KOPT-K1 (cell line): ENCODE measurements around the gene ENDOV.

Source experiments
- H3K27ac ChIP-seq: fragments of 200-600 bp; sonication (generic); 2 replicates; pipeline ENCODE4 v1.5.1; 2016; ENCODE audit warnings: antibody characterized with exemption, mild to moderate bottlenecking, low read depth, low read length; ENCODE audit not compliant: poor library complexity, severe bottlenecking
- H3K36me3 ChIP-seq: fragments of 200-600 bp; sonication (generic); 2 replicates; pipeline ENCODE4 v1.5.1; 2017; ENCODE audit warnings: antibody characterized with exemption, mild to moderate bottlenecking, low read length, moderate library complexity; ENCODE audit not compliant: insufficient read depth
- H3K9me3 ChIP-seq: fragments of 200-600 bp; sonication (generic); 2 replicates; pipeline ENCODE4 v1.5.1; 2017; ENCODE audit warnings: antibody characterized with exemption, low read length, mild to moderate bottlenecking; ENCODE audit not compliant: insufficient read depth, poor library complexity, severe bottlenecking

The ENDOV gene

GRCh38 chr17:80468242-80468641 is 53.3 kb downstream of the ENDOV start:
- H3K36me3 ChIP-seq: no peaks in the 10 kb centered on the region
- H3K27ac ChIP-seq: no peak overlapping the region
- no peaks in the 10 kb centered on the region for H3K9me3 ChIP-seq

- no peaks in the 10 kb centered on the region for H3K9me3 ChIP-seq
- no peak overlapping the region for H3K27ac ChIP-seq
- H3K36me3 ChIP-seq: no peaks in the 10 kb centered on the region
These were observed 54.0 kb downstream of the ENDOV start for GRCh38 chr17:80468781-80469493.

GRCh38 chr17:80469667-80470066 is 54.7 kb downstream of the ENDOV start:
- H3K9me3 ChIP-seq: no peaks in the 10 kb centered on the region
- no peak overlapping the region for H3K27ac ChIP-seq
- H3K36me3 ChIP-seq: no peaks in the 10 kb centered on the region

- no peak overlapping the region for H3K27ac ChIP-seq
- no peaks in the 10 kb centered on the region for H3K36me3 ChIP-seq
- no peaks in the 10 kb centered on the region for H3K9me3 ChIP-seq
These were observed 55.6 kb downstream of the ENDOV start for GRCh38 chr17:80470603-80471002.

- no peaks in the 10 kb centered on the region for H3K36me3 ChIP-seq
- no peaks in the 10 kb centered on the region for H3K9me3 ChIP-seq
- no peak overlapping the region for H3K27ac ChIP-seq
These were observed 57.0 kb downstream of the ENDOV start for GRCh38 chr17:80471922-80472321.

GRCh38 chr17:80472996-80473395 is 58.0 kb downstream of the ENDOV start:
- Histone ChIP-seq H3K9me3 (no peaks in the 10 kb centered on the region), H3K36me3 (no peaks in the 10 kb centered on the region), H3K27ac (no peak overlapping the region)

- H3K27ac ChIP-seq: no peak overlapping the region
These were observed 58.7 kb downstream of the ENDOV start for GRCh38 chr17:80473701-80474100.

GRCh38 chr17:80474231-80474960 is 59.4 kb downstream of the ENDOV start:
- Histone ChIP-seq H3K9me3 (no peaks in the 10 kb centered on the region), H3K36me3 (no peaks in the 10 kb centered on the region), H3K27ac (no peak overlapping the region)

More at GRCh38 chr17:80473701-80474100, 58.7 kb downstream of the ENDOV start:
- no peaks in the 10 kb centered on the region for H3K9me3 ChIP-seq
- H3K36me3 ChIP-seq: no peaks in the 10 kb centered on the region

- H3K27ac ChIP-seq: no peak overlapping the region
- H3K36me3 ChIP-seq: no peaks in the 10 kb centered on the region
- no peaks in the 10 kb centered on the region for H3K9me3 ChIP-seq
These were observed 60.3 kb downstream of the ENDOV start for GRCh38 chr17:80474961-80475909.

GRCh38 chr17:80475910-80476876 is 61.2 kb downstream of the ENDOV start, which contains the start of gene NPTX1:
NPTX1 (minus strand) TSS chr17:80476607; CDS start chr17:80476446, 161 bp downstream.
- H3K36me3 ChIP-seq: no peaks in the 10 kb centered on the region
- no peak within 1 kb of the TSS for H3K27ac ChIP-seq
- no peaks in the 10 kb centered on the region for H3K9me3 ChIP-seq

- H3K27ac ChIP-seq: no peak overlapping the region
- H3K36me3 ChIP-seq: no peaks in the 10 kb centered on the region
- no peaks in the 10 kb centered on the region for H3K9me3 ChIP-seq
These were observed 62.1 kb downstream of the ENDOV start for GRCh38 chr17:80476877-80477646.

- Histone ChIP-seq H3K9me3 (no peaks in the 10 kb centered on the region), H3K27ac (no peak overlapping the region), H3K36me3 (no peaks in the 10 kb centered on the region)
These were observed 62.9 kb downstream of the ENDOV start for GRCh38 chr17:80477647-80478478.
